Measurements from ENCODE around the gene CCDC127.
"Not testable (repeated sequence)": the region's sequence is repeated elsewhere in the genome, so short reads cannot be mapped to it uniquely, and the experiment has no call there.

CCDC127 gene

GRCh38 chr5:217494-218456 is at the start of gene CCDC127, which contains the start of gene SDHA:
TSS of gene CCDC127 (minus strand) at chr5:218153. CDS start at chr5:216849, 1,304 bp downstream.
TSS of gene SDHA (plus strand) at chr5:218320. CDS start at chr5:218356, 36 bp downstream.
- not testable (repeated sequence) for FAIRE-seq

GRCh38 chr5:267716-268115 is 49.8 kb upstream of the CCDC127 start:
- no peak for FAIRE-seq

GRCh38 chr5:266311-267026 is 48.5 kb upstream of the CCDC127 start:
- not testable (repeated sequence) for FAIRE-seq

- FAIRE-seq: no peak
Measured at GRCh38 chr5:264338-264737, 46.4 kb upstream of the CCDC127 start.

GRCh38 chr5:263275-263974 is 45.5 kb upstream of the CCDC127 start:
- FAIRE-seq: not testable (repeated sequence)

- FAIRE-seq: no peak
Measured at GRCh38 chr5:257148-257547, 39.2 kb upstream of the CCDC127 start.

GRCh38 chr5:256347-256746 is 38.4 kb upstream of the CCDC127 start:
- FAIRE-seq: not testable (repeated sequence)

GRCh38 chr5:255116-255515 is 37.2 kb upstream of the CCDC127 start:
- not testable (repeated sequence) for FAIRE-seq

- not testable (repeated sequence) for FAIRE-seq
Measured at GRCh38 chr5:254322-254721, 36.4 kb upstream of the CCDC127 start.

GRCh38 chr5:252546-252945 is 34.6 kb upstream of the CCDC127 start:
- FAIRE-seq: no peak

- not testable (repeated sequence) for FAIRE-seq
Measured at GRCh38 chr5:251975-252374, 34.0 kb upstream of the CCDC127 start.

- FAIRE-seq: not testable (repeated sequence)
Measured at GRCh38 chr5:251538-251937, 33.6 kb upstream of the CCDC127 start.

GRCh38 chr5:251016-251415 is 33.1 kb upstream of the CCDC127 start:
- not testable (repeated sequence) for FAIRE-seq

GRCh38 chr5:250396-250795 is 32.4 kb upstream of the CCDC127 start:
- not testable (repeated sequence) for FAIRE-seq

- FAIRE-seq: not testable (repeated sequence)
Measured at GRCh38 chr5:245717-246116, 27.8 kb upstream of the CCDC127 start.

GRCh38 chr5:243683-244367 is 25.9 kb upstream of the CCDC127 start:
- not testable (repeated sequence) for FAIRE-seq

- not testable (repeated sequence) for FAIRE-seq
Measured at GRCh38 chr5:241045-241669, 23.2 kb upstream of the CCDC127 start.

GRCh38 chr5:240550-240949 is 22.6 kb upstream of the CCDC127 start:
- not testable (repeated sequence) for FAIRE-seq

- FAIRE-seq: not testable (repeated sequence)
Measured at GRCh38 chr5:237931-238330, 20.0 kb upstream of the CCDC127 start.

- FAIRE-seq: not testable (repeated sequence)
Measured at GRCh38 chr5:235527-235926, 17.6 kb upstream of the CCDC127 start.

GRCh38 chr5:234450-234849 is 16.5 kb upstream of the CCDC127 start:
- FAIRE-seq: no peak

- FAIRE-seq: not testable (repeated sequence)
Measured at GRCh38 chr5:233426-233825, 15.5 kb upstream of the CCDC127 start.

Data from endometrium (tissue), 2 donors.